WTC11 (cell line): ENCODE measurements around the gene IQCF5. TPM values are rescaled to one million over a fixed set of nuclear protein-coding genes. Genes with fewer than 3 reads are reported as not detected.

Experiments
- ATAC-seq: fragments of 200-7000 bp; cut with Tn5 transposase; 2 replicates; pipeline ENCODE4 v1.10.0; 2021; ENCODE audit warnings: mild to moderate bottlenecking, moderate library complexity
- CTCF ChIA-PET: fragments of 300-600 bp; sonication (Branson Sonifier 250); formaldehyde crosslinking; loops from one replicate; lab custom pipeline; 2021; ENCODE audit warnings: antibody characterized with exemption; lab: Charles Lee
- POLR2A ChIA-PET: fragments of 350-600 bp; sonication (Branson Sonifier 250); formaldehyde crosslinking; loops from one replicate; lab custom pipeline; 2021; ENCODE audit warnings: antibody characterized with exemption; lab: Charles Lee
- DNase-seq: peaks from one replicate; pipeline ENCODE4 v3.0.0; 2021; ENCODE audit warnings: low spot score
- H3K27ac Mint-ChIP-seq: 2 replicates; pipeline ENCODE4 v1.8.0; 2021; ENCODE audit warnings: mixed read lengths
- H3K27me3 Mint-ChIP-seq: 2 replicates; pipeline ENCODE4 v1.8.0; 2021; ENCODE audit warnings: low read depth, mild to moderate bottlenecking, moderate library complexity, mixed read lengths
- H3K36me3 Mint-ChIP-seq: 2 replicates; pipeline ENCODE4 v1.8.0; 2021; ENCODE audit warnings: mixed read lengths
- H3K4me1 Mint-ChIP-seq: 2 replicates; pipeline ENCODE4 v1.8.0; 2022; ENCODE audit warnings: mixed read lengths
- H3K4me3 Mint-ChIP-seq: 2 replicates; pipeline ENCODE4 v1.8.0; 2021; ENCODE audit warnings: mild to moderate bottlenecking, moderate library complexity, mixed read lengths
- H3K9me3 Mint-ChIP-seq: 2 replicates; pipeline ENCODE4 v1.8.0; 2021; ENCODE audit warnings: mixed read lengths
- ARID4B ChIP-seq: sonication (generic); formaldehyde crosslinking; IDR thresholded peaks from 2 replicates; pipeline ENCODE4 v1.8.0; 2023; ENCODE audit warnings: missing genetic modification reagents, mild to moderate bottlenecking, borderline replicate concordance
- ATF1 ChIP-seq: sonication (generic); formaldehyde crosslinking; IDR thresholded peaks from 2 replicates; pipeline ENCODE4 v1.8.1; 2023; ENCODE audit warnings: mild to moderate bottlenecking, moderate library complexity, missing genetic modification reagents
- CREM ChIP-seq: sonication (generic); formaldehyde crosslinking; IDR thresholded peaks from 2 replicates; pipeline ENCODE4 v1.8.1; 2022; ENCODE audit warnings: mild to moderate bottlenecking, missing genetic modification reagents, moderate library complexity
- EMX1 ChIP-seq: fragments of 250-450 bp; sonication (Bioruptor Pico); IDR thresholded peaks from 2 replicates; pipeline ENCODE4 v1.8.0; 2021; ENCODE audit warnings: mild to moderate bottlenecking
- HMGA2 ChIP-seq: fragments of 250-450 bp; sonication (Bioruptor Pico); IDR thresholded peaks from 2 replicates; pipeline ENCODE4 v1.4.0; 2021; ENCODE audit warnings: mild to moderate bottlenecking, moderate library complexity
- HMGXB4 ChIP-seq: sonication (generic); formaldehyde crosslinking; IDR thresholded peaks from 2 replicates; pipeline ENCODE4 v1.8.1; 2023; ENCODE audit warnings: mild to moderate bottlenecking, moderate library complexity, missing genetic modification reagents
- IRF2 ChIP-seq: sonication (generic); formaldehyde crosslinking; IDR thresholded peaks from 2 replicates; pipeline ENCODE4 v1.8.0; 2022; ENCODE audit warnings: low read depth, missing genetic modification reagents, borderline replicate concordance
- MAX ChIP-seq: sonication (generic); formaldehyde crosslinking; IDR thresholded peaks from 2 replicates; pipeline ENCODE4 v1.8.0; 2022; ENCODE audit warnings: mild to moderate bottlenecking, missing genetic modification reagents
- NFYB ChIP-seq: sonication (generic); formaldehyde crosslinking; conservative IDR thresholded peaks from 2 replicates; pipeline ENCODE4 v1.8.0; 2022; ENCODE audit warnings: low read depth, missing genetic modification reagents
- NR2C2 ChIP-seq: sonication (generic); formaldehyde crosslinking; IDR thresholded peaks from 2 replicates; pipeline ENCODE4 v1.8.0; 2022; ENCODE audit warnings: mild to moderate bottlenecking, missing genetic modification reagents
- RELA ChIP-seq: sonication (generic); formaldehyde crosslinking; IDR thresholded peaks from 2 replicates; pipeline ENCODE4 v1.8.1; 2022; ENCODE audit warnings: missing genetic modification reagents, mild to moderate bottlenecking, borderline replicate concordance
- ZNF219 ChIP-seq: sonication (generic); formaldehyde crosslinking; IDR thresholded peaks from 2 replicates; pipeline ENCODE4 v1.8.0; 2023; ENCODE audit warnings: missing genetic modification reagents, mild to moderate bottlenecking, borderline replicate concordance
- total RNA-seq: library from RNA; stranded (reverse); gene quantifications from 3 replicates; pipeline ENCODE4 v1.2.3, GENCODE V29; 2021
- TF ChIP-seq, protein P1 (sequence below): fragments of 200-600 bp; IDR thresholded peaks from 2 replicates; pipeline ENCODE4 v1.8.0; 2022; ENCODE audit warnings: antibody characterized with exemption

Gene IQCF5
- total RNA-seq, 1 experiment from 2014 or later: not detected

- TF ChIP-seq, protein P1, sequence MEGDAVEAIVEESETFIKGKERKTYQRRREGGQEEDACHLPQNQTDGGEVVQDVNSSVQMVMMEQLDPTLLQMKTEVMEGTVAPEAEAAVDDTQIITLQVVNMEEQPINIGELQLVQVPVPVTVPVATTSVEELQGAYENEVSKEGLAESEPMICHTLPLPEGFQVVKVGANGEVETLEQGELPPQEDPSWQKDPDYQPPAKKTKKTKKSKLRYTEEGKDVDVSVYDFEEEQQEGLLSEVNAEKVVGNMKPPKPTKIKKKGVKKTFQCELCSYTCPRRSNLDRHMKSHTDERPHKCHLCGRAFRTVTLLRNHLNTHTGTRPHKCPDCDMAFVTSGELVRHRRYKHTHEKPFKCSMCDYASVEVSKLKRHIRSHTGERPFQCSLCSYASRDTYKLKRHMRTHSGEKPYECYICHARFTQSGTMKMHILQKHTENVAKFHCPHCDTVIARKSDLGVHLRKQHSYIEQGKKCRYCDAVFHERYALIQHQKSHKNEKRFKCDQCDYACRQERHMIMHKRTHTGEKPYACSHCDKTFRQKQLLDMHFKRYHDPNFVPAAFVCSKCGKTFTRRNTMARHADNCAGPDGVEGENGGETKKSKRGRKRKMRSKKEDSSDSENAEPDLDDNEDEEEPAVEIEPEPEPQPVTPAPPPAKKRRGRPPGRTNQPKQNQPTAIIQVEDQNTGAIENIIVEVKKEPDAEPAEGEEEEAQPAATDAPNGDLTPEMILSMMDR: no peak
These were observed at the start of gene IQCF5 (continued) for GRCh38 chr3:51875501-51875900.

DNA sequence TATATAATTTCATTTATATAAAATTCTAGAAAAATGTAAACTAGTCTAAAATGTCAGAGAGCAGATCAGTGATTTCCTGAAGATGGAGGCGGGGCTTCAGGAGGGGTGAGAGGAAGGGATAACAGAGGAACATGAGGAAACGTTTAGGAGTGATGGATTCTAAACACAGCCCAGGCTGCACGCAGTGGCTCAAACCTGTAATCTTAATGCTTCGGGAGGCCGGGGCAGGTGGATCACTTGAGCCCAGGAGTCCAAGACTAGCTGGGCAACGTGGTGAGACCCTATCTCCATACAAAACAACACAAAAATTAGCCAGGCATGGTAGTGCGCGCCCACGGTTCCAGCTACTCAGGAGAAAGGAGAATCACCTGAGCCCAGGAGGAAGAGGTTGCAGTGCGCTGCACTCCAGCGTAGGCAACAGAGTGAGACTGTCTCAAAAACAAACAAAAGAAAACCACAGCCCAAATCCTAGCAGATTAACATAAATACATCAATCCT, 45.7 kb upstream of the IQCF5 start:
- H3K9me3 Mint-ChIP-seq: no peaks in the 10 kb centered on the region
- ChIA-PET POLR2A (interaction anchor here (0.8 kb wide), 1 partner anchor 11 kb away, joined by 3 read pairs; no protein-coding TSS in a partner anchor), CTCF (interaction anchor here (0.6 to 1.0 kb wide), 2 partner anchors 20 to 102 kb away, joined by 3 read pairs; partner anchors contain the start of gene RRP9)
- no peak overlapping the region for H3K4me3 Mint-ChIP-seq
- ATAC-seq: no peak
- DNase-seq: no peak
- TF ChIP-seq ATF1 (no peak), MAX (CRISPR knock-in tag) (no peak), CREM (CRISPR knock-in tag) (no peak), RELA (CRISPR knock-in tag) (no peak), HMGA2 (CRISPR knock-in tag) (no peak)
- no peak overlapping the region for H3K27ac Mint-ChIP-seq
- H3K36me3 Mint-ChIP-seq: no peaks in the 10 kb centered on the region
- peaks cover 2% of the 10 kb centered on the region for H3K4me1 Mint-ChIP-seq
- no peaks in the 10 kb centered on the region; the same call in 1 of the 2 replicates for H3K27me3 Mint-ChIP-seq

- H3K9me3 Mint-ChIP-seq: no peaks in the 10 kb centered on the region
- no peak overlapping the region for H3K4me3 Mint-ChIP-seq
- DNase-seq (no peak), ATAC-seq (no peak)
- CTCF ChIA-PET: no interaction called here
- no peak for TF ChIP-seq NFYB (CRISPR knock-in tag)
- no peak for TF ChIP-seq ZNF219 (CRISPR knock-in tag)
- TF ChIP-seq ARID4B: no peak
- no peak for TF ChIP-seq EMX1 (CRISPR knock-in tag)
- TF ChIP-seq IRF2 (CRISPR knock-in tag): no peak
- no peak for TF ChIP-seq MAX (CRISPR knock-in tag)
- TF ChIP-seq NR2C2 (CRISPR knock-in tag): no peak
- TF ChIP-seq HMGXB4 (CRISPR knock-in tag): no peak
- POLR2A ChIA-PET: no interaction called here
- H3K4me1 Mint-ChIP-seq: peaks cover 10% of the 10 kb centered on the region
- no peaks in the 10 kb centered on the region for H3K27me3 Mint-ChIP-seq
- H3K36me3 Mint-ChIP-seq: no peaks in the 10 kb centered on the region
- H3K27ac Mint-ChIP-seq: no peak overlapping the region
These were observed 41.0 kb upstream of the IQCF5 start for GRCh38 chr3:51916418-51916817.
